Brain microvascular endothelial cell (primary cell): ENCODE results near the gene ADIPOR2.

Source experiments
- DNase-seq: peaks from one replicate; pipeline ENCODE4 v3.0.0-alpha.2; 2020
- H3K27ac ChIP-seq: fragments of 250-450 bp; sonication (Bioruptor Pico); 2 replicates; pipeline ENCODE4 v1.5.1; 2020; ENCODE audit warnings: mild to moderate bottlenecking, moderate library complexity
- H3K27me3 ChIP-seq: fragments of 250-450 bp; sonication (Bioruptor Pico); replicated peaks from 2 replicates; pipeline ENCODE4 v1.5.1; 2020; ENCODE audit warnings: mild to moderate bottlenecking
- H3K36me3 ChIP-seq: fragments of 250-450 bp; sonication (Bioruptor Pico); replicated peaks from 2 replicates; pipeline ENCODE4 v1.5.1; 2020; ENCODE audit warnings: mild to moderate bottlenecking
- H3K4me3 ChIP-seq: 2 replicates; pipeline ENCODE4 v1.5.1; 2011; ENCODE audit warnings: low read depth, mild to moderate bottlenecking, control low read depth, low read length, moderate library complexity
- CTCF ChIP-seq: IDR thresholded peaks from 2 replicates; pipeline ENCODE4 v1.5.1; 2011; ENCODE audit warnings: low read depth, mild to moderate bottlenecking, moderate library complexity, low read length, control low read depth, inconsistent platforms; ENCODE audit errors: missing control alignments
- in situ Hi-C: cut with HindIII; loops from 2 replicates; pipeline ENCODE4 v1.10.0; 2017; ENCODE audit warnings: low sequenced_read_pairs, low pct_ligation_motif_present

The ADIPOR2 gene

GRCh38 chr12:1744932-1745331, 54.1 kb downstream of the ADIPOR2 start:
- no peak for DNase-seq
- Histone ChIP-seq H3K4me3 (no peak overlapping the region), H3K36me3 (no peaks in the 10 kb centered on the region), H3K27me3 (no peaks in the 10 kb centered on the region), H3K27ac (no peak overlapping the region)
- no peak for TF ChIP-seq CTCF
- in situ Hi-C loops = no loop called here

- TF ChIP-seq CTCF = no peak
- in situ Hi-C loops = no loop called here
- Histone ChIP-seq H3K27ac (no peak overlapping the region), H3K36me3 (no peaks in the 10 kb centered on the region), H3K4me3 (no peak overlapping the region), H3K27me3 (no peaks in the 10 kb centered on the region)
- DNase-seq = no peak
These were observed 56.7 kb downstream of the ADIPOR2 start for GRCh38 chr12:1747609-1748008.

- in situ Hi-C loops = no loop called here
- no peak overlapping the region for H3K4me3 ChIP-seq
- no peak for TF ChIP-seq CTCF
These were observed 58.1 kb downstream of the ADIPOR2 start for GRCh38 chr12:1749019-1749418.

GRCh38 chr12:1750300-1750699, 59.4 kb downstream of the ADIPOR2 start:
- in situ Hi-C loops = no loop called here
- Histone ChIP-seq H3K36me3 (peaks cover 5% of the 10 kb centered on the region), H3K27ac (no peak overlapping the region), H3K4me3 (no peak overlapping the region), H3K27me3 (no peaks in the 10 kb centered on the region)
- no peak for TF ChIP-seq CTCF
- DNase-seq = no peak

More at GRCh38 chr12:1749019-1749418, 58.1 kb downstream of the ADIPOR2 start:
- H3K36me3 ChIP-seq = no peaks in the 10 kb centered on the region
- no peaks in the 10 kb centered on the region for H3K27me3 ChIP-seq
- DNase-seq = no peak
- H3K27ac ChIP-seq = no peak overlapping the region

GRCh38 chr12:1758376-1758775, 67.5 kb downstream of the ADIPOR2 start:
- in situ Hi-C loops = no loop called here
- no peak for DNase-seq
- H3K27ac ChIP-seq = no peak overlapping the region
- no peak overlapping the region for H3K4me3 ChIP-seq
- no peaks in the 10 kb centered on the region for H3K27me3 ChIP-seq
- no peak for TF ChIP-seq CTCF
- peaks cover 8% of the 10 kb centered on the region for H3K36me3 ChIP-seq

GRCh38 chr12:1758887-1759286, 68.0 kb downstream of the ADIPOR2 start:
- peaks cover 8% of the 10 kb centered on the region for H3K36me3 ChIP-seq
- no peak overlapping the region for H3K4me3 ChIP-seq
- no peak for TF ChIP-seq CTCF
- no peak overlapping the region for H3K27ac ChIP-seq
- no peaks in the 10 kb centered on the region for H3K27me3 ChIP-seq
- in situ Hi-C loops = no loop called here
- no peak for DNase-seq
